ENCODE measurements around the gene RALGPS1. TPM values are rescaled to one million over a fixed set of nuclear protein-coding genes. Genes with fewer than 3 reads are reported as not detected.

RALGPS1 gene
- total RNA-seq, 4 donors from 2014 or later = 4.7 to 18.1 (median 5.0) TPM

- TF ChIP-seq, protein P1, sequence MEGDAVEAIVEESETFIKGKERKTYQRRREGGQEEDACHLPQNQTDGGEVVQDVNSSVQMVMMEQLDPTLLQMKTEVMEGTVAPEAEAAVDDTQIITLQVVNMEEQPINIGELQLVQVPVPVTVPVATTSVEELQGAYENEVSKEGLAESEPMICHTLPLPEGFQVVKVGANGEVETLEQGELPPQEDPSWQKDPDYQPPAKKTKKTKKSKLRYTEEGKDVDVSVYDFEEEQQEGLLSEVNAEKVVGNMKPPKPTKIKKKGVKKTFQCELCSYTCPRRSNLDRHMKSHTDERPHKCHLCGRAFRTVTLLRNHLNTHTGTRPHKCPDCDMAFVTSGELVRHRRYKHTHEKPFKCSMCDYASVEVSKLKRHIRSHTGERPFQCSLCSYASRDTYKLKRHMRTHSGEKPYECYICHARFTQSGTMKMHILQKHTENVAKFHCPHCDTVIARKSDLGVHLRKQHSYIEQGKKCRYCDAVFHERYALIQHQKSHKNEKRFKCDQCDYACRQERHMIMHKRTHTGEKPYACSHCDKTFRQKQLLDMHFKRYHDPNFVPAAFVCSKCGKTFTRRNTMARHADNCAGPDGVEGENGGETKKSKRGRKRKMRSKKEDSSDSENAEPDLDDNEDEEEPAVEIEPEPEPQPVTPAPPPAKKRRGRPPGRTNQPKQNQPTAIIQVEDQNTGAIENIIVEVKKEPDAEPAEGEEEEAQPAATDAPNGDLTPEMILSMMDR (IDR thresholded peaks at IDR 0.05; ENCODE audit: low read depth) = no peak
Measured at GRCh38 chr9:127102788-127103187, 188.2 kb downstream of the RALGPS1 start.

DNA sequence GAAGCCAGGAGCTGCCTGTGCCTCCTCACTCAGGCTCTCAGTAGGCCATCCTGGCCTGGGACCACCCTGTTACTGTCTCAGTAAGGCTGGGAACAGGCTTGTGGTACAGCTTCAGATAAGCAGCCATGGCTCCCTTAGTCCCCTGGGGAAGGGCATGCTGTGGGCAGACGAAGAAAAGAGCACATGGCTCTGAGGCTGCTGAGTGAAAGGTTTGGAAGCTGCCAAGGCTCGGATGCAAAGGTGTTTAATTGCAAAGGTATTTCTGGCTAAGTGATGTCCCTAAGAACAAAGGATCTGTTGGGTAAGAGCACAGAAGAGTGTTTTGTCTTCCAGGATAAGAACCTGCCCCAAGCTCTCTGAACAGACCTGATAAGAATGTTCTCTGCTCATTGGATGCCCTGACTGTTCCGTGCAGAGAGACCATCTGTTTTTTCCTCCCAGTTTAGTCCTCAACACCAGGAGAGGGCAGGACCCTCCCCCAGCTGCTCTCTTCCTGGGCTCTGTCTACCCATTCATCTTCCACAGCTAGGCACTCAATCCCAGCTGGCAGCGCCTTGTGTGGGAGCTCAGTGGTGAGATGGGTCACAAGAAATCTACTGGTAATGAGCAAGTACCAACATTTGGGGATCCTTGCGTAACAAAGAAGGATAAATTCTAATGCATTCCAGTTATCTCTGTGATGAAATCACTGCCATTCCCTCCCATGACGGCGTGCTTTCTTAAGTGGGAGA lies 190.2 kb downstream of the RALGPS1 start:
- TF ChIP-seq, protein P1 (IDR thresholded peaks at IDR 0.05; ENCODE audit: low read depth) = no peak

DNA sequence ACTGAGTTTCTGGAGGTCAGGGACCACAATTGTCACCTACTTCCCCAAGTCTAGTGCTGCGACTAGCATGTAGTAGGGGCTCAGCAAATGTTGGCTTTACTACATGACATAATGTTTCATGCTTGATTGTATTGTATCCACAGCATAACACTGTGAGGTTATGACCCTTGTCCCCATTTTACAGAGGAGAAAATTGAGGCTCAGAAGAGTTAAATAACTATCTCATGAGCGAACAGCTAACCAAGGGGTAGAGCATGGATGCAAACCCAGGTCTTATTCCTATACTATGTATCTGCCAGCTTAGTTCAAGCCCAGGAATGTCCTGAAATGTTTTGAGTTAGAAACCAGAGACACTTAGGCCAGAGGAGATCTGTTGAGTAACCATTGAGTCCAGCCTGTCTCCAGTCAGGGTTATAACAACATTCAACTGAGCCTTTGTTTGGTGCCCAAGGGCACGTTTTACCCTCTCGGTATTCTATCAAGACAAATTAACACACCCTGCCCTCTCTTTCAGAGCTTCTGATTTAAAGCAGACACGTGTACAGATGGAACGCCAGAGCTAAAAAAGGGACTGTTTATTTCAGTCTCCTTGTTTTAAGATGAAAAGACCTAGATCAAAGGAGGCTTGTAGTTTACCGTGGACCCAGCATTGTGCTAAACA lies 191.4 kb downstream of the RALGPS1 start:
- TF ChIP-seq, protein P1 (IDR thresholded peaks at IDR 0.05; ENCODE audit: low read depth) = no peak

GRCh38 chr9:127106466-127106855 lies 191.9 kb downstream of the RALGPS1 start:
- TF ChIP-seq, protein P1 (IDR thresholded peaks at IDR 0.05; ENCODE audit: low read depth) = no peak

GRCh38 chr9:127107171-127107928 lies 192.8 kb downstream of the RALGPS1 start:
- TF ChIP-seq, protein P1 (IDR thresholded peaks at IDR 0.05; ENCODE audit: low read depth) = no peak

- TF ChIP-seq, protein P1 (IDR thresholded peaks at IDR 0.05; ENCODE audit: low read depth) = no peak
Measured at GRCh38 chr9:127107929-127108876, 193.6 kb downstream of the RALGPS1 start.

Measured in subcutaneous adipose tissue (tissue), 4 donors.